Posterior cingulate gyrus (tissue), 11 donors: ENCODE results near the gene DNAJB1.

Experiments used
- DNase-seq, 10 donors: peaks; one replicate each; pipeline versions ENCODE4 v3.0.0 to v3.0.0-alpha.2; 2020 to 2021; ENCODE audit warnings: mixed read lengths in 3 of 10
- intact Hi-C: fragments of 100-400 bp; cut with DNase I; formaldehyde crosslinking; loops from one replicate; pipeline ENCODE4 v1.15.1; 2023

Gene DNAJB1

GRCh38 chr19:14476327-14476672 lies 41.9 kb downstream of the DNAJB1 start:
- intact Hi-C loops = no loop called here
- peak in 1 of 10 donors; percentile 57 for DNase-seq

DNA sequence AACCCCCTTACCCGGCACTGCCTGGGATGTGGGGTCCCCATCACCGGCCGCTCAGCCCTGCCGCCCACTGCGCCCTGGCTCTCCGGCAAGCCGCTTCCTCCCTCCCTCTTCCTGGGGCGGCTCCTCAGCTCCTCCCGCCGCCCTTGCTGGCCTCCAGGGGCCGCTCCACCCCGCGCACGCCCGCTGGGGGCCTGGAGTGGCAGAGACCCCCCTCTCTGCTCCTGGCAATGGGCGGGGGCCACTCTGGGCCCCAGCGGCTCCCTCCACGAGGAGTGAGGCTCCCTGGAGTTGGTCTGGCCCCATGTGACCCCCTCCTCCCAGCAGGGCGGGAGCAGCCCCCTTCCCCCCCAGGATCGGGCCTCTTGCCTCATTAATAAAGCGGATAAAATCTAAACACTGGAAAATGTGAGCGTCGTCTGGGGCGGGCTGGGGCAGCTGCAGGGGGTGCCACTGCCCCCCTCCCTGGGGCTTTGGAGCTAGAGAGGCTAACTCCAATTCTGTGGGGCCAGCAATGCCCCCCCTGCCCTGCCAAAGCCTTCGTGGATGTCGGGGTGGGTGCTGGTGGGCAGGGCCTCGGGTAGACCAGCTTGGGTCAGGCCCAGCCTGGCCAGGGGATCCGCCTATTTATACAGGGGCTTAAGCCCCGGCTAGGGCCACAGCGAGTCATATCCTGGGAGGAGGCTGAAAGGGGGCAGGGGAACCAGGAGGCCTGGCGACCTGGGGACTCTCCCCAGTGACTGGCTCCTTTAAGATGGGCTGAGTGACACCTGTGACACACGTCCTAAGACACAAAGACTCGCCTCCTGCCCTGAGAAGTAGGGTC lies 42.7 kb downstream of the DNAJB1 start, which contains the start of gene PTGER1:
PTGER1 (minus strand) TSS at position 104 of the 823 bp plus-strand sequence. CDS start 1,034 bp downstream, outside the sequence.
- peak in 1 of 10 donors; percentile 52 for DNase-seq
- intact Hi-C loops = no loop called here

DNA sequence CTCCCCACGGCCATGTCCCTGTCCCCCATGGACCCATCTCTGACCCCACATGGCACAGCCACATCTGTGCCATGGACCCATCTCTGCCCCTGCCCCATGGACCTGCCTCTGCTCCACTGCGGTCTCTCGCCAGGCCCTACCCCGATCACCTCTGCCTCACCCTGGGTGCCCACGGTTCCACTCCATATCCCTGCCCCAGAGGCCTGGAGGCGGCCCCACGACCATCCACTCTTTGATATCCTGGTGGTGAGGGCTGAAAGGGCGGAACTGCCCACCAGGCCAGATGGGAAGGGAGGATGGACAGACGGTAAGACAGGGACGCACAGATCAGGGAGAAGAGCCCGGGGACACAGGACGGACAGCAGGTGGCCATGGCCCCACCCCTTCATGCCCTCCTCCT lies 43.4 kb downstream of the DNAJB1 start:
- intact Hi-C loops = loop anchor here (5.0 kb wide), 2 partner anchors 43 to 338 kb away; partner anchors contain the start of genes ASF1B and PKN1
- DNase-seq = peak in 1 of 10 donors; percentile 61

DNA sequence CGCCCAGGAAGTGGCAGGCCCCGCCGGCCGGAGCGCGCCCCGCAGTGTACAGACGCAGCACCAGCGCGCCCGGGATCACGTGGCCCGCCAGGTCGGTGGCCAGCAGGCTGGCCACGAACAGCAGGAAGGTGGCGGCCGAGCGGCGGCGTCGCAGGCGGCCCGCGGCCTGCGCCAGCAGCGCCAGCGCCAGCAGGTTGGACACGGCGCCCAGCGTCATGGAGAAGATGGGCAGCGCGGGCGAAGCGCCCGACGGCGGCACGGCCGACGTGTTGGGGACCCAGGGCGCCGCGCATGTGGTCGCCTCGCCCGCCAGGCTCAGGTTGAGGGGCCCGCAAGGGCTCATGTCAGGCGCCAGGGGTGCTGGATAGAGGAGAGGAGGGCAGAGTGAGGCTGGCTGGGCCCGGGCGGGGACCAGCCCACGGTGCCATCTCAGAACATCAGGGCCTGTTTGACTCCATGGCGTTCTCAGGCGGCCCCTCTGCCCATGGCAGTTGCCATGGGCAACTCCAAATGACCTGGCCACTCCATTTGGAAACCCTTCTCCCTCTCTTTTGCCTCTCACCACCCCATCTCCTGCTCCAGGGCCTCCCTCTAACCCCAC lies 44.1 kb downstream of the DNAJB1 start:
- peak in 2 of 10 donors; percentile 56 to 64 for DNase-seq
- intact Hi-C loops = loop anchor here (5.0 kb wide), 2 partner anchors 42 to 337 kb away; partner anchors contain the start of genes ASF1B and PKN1

DNA sequence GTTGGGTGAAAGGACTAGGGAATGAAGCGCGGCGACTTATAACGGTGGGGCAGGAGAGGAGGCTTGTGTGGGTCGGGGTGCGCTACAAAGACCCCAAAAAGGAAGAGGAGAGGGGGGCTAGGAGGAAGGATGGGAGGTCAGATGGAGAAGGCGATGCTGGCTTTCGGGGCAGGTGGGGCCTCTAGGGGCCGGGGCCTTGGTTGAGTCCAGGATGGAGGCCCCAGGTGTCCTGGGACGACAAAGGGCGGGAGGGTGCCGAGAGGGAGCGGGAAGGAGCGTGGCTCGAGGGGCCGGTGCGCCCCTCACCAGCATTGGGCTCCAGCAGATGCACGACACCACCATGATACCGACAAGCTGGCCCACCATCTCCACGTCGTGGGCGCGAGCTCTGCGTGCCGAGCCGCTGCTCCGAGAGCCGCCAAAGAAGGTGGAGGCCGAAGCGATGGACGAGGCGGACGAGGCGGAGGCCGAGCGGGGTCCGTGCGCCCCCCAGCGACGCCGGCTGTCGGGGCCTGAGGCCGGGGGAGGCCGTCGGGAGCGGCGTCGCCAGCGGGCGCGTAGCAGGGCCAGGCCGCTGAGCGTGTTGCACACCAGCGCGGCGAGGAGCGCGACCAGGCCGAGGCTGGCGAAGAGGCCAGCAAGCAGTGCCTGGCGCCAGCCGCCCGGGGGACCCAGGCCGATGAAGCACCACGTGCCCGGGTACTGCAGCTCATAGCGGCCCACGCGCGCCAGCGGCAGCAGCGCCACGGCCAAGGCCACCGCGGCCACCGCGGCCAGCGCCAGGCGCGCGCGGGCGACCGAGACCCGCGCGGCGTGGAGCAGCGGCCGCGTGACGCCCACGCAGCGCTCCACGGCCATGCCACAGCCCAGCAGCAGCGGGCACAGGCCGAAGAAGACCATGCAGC lies 44.9 kb downstream of the DNAJB1 start:
- intact Hi-C loops = loop anchor here (5.0 kb wide), 2 partner anchors 41 to 336 kb away; partner anchors contain the start of genes ASF1B and PKN1
- DNase-seq = peak in 2 of 10 donors; percentile 47 to 70

DNA sequence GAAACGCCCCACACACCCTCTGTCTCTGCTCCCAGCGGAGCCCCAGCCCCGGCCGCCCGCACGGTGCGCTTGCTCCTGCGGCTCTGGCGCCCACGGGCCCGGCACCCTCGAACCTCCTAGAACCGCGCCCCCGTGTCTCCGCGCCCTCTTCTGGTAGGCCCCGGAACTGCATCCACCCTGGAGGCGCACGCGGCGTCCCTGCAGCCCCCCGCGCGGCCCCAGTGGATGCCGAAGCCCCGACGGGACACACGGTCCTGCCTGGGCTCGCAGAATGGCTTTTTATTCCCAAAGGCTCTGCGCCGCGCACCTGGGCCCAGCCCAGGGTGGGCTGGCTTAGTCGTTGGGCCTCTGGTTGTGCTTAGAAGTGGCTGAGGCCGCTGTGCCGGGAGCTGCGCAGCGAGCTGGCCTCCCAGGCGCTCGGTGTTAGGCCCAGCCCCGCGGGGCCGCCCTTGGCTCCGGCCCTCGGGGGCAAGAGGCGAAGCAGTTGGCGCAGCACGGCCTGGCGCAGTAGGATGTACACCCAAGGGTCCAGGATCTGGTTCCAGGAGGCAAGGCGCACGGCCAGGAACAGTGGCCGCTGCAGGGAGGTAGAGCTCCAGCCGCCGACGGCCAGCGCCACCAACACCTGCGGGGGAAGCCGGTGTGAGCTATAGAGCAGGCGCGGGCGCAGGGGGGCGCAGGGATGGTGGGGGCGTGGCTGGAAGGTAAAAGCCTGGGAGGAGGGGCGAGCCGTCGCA lies 45.8 kb downstream of the DNAJB1 start:
- intact Hi-C loops = loop anchor here (5.0 kb wide), 2 partner anchors 40 to 335 kb away; partner anchors contain the start of genes ASF1B and PKN1
- peak in 9 of 10 donors; percentile 31 to 94 (median 74) for DNase-seq

GRCh38 chr19:14471436-14472187 lies 46.6 kb downstream of the DNAJB1 start:
- peak in 1 of 10 donors; percentile 64 for DNase-seq
- intact Hi-C loops = loop anchor here (5.0 kb wide), 2 partner anchors 39 to 334 kb away; partner anchors contain the start of genes ASF1B and PKN1

GRCh38 chr19:14470031-14470876 lies 47.9 kb downstream of the DNAJB1 start:
- DNase-seq = peak in 1 of 10 donors; percentile 52
- intact Hi-C loops = loop anchor here (5.0 kb wide), 2 partner anchors 38 to 333 kb away; partner anchors contain the start of genes ASF1B and PKN1

DNA sequence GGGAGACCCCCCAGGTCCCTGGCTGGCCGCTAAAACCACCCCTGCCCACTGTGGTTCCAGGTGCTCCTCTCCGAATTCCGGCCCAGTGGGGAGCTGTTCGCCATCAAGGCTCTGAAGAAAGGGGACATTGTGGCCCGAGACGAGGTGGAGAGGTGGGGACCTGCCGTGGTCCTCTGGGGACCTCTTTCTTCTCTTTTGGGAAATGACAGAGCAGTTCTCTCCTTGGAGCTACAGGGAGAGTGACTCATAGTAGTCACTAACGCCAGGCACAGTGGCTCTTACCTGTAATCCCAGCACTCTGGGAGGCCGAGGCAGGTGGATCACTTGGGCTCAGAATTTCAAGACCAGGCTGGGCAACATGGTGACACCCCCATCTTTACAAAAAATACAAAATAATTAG lies 50.4 kb downstream of the DNAJB1 start:
- intact Hi-C loops = no loop called here
- peak in 1 of 10 donors; percentile 61 for DNase-seq

DNA sequence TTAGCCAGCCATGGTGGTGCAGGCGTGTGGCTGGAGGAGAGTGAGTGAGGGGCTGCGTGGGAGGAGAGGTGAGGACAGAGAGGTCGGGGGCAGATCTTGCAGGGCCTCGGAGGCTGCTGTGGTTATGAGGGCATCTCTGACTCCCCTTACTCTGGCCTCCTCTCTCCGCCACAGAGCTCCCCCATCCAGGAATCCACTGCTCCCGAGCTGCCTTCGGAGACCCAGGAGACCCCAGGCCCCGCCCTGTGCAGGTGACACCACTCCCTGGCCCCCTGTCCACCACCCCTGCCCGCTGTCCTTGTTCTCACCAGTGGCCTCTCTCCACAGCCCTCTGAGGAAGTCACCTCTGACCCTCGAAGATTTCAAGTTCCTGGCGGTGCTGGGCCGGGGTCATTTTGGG lies 50.8 kb downstream of the DNAJB1 start:
- intact Hi-C loops = no loop called here
- DNase-seq = no peak
